Spleen (tissue), 11 donors: ENCODE results near the gene KRTAP5-11. TPM values are rescaled to one million over a fixed set of nuclear protein-coding genes. Genes with fewer than 3 reads are reported as not detected.

Source experiments
- DNase-seq: peaks from one replicate; pipeline ENCODE4 v3.0.0-alpha.2; 2020
- H3K27ac ChIP-seq, 8 donors: fragments of 200-600 bp; sonication (generic) in 7 of 8; 1 replicate in 4 of 8; 2 replicates in 4 of 8; pipeline versions ENCODE4 v1.5.0 to v1.8.0; 2016 to 2021; ENCODE audit warnings: inconsistent platforms in 4 of 8, mild to moderate bottlenecking in 4 of 8, moderate library complexity in 1 of 8
- H3K27me3 ChIP-seq, 7 donors: fragments of 200-600 bp; sonication (generic) in 6 of 7; replicated peaks in 1 of 7; 1 replicate in 4 of 7; 2 replicates in 3 of 7; pipeline versions ENCODE4 v1.5.0 to v1.8.0; 2016 to 2021; ENCODE audit warnings: inconsistent platforms in 3 of 7, mild to moderate bottlenecking in 1 of 7
- H3K36me3 ChIP-seq, 6 donors: fragments of 200-600 bp; sonication (generic) in 5 of 6; 1 replicate in 4 of 6; 2 replicates in 2 of 6; pipeline versions ENCODE4 v1.5.0 to v1.8.0; 2016 to 2021; ENCODE audit warnings: inconsistent platforms in 2 of 6
- H3K4me1 ChIP-seq, 6 donors: fragments of 200-600 bp; sonication (generic) in 5 of 6; 1 replicate in 3 of 6; 2 replicates in 3 of 6; pipeline versions ENCODE4 v1.5.0 to v1.8.0; 2016 to 2021; ENCODE audit warnings: inconsistent platforms in 3 of 6
- H3K4me3 ChIP-seq, 8 donors: fragments of 200-600 bp; sonication (generic) in 7 of 8; 1 replicate in 4 of 8; 2 replicates in 4 of 8; pipeline versions ENCODE4 v1.5.0 to v1.8.0; 2016 to 2021; ENCODE audit warnings: inconsistent platforms in 4 of 8, mild to moderate bottlenecking in 4 of 8, moderate library complexity in 2 of 8
- H3K9me3 ChIP-seq, 8 donors: fragments of 200-600 bp; sonication (generic) in 7 of 8; 1 replicate in 4 of 8; 2 replicates in 4 of 8; pipeline versions ENCODE4 v1.5.0 to v1.8.0; 2016 to 2021; ENCODE audit warnings: inconsistent platforms in 4 of 8
- CTCF ChIP-seq, 11 experiments: fragments of 200-600 bp in 7 of 11; fragments of 450-650 bp in 4 of 11; sonication (generic) in 4 of 11; IDR thresholded peaks in 8 of 11; conservative IDR thresholded peaks in 3 of 11; 1 replicate in 7 of 11; 2 replicates in 4 of 11; pipeline versions ENCODE4 v1.4.0 to v1.8.0; 2016 to 2021; ENCODE audit warnings: antibody characterized with exemption in 11 of 11, inconsistent platforms in 4 of 11, mild to moderate bottlenecking in 1 of 11
- POLR2A ChIP-seq, 3 donors: fragments of 450-650 bp; IDR thresholded peaks; one replicate each; pipeline ENCODE4 v1.5.1; 2017; ENCODE audit warnings: antibody characterized with exemption in 3 of 3, mild to moderate bottlenecking in 1 of 3
- POLR2AphosphoS5 ChIP-seq, 3 donors: sonication (generic); formaldehyde crosslinking; IDR thresholded peaks; one replicate each; pipeline ENCODE4 v1.5.1; 2017; ENCODE audit warnings: antibody characterized with exemption in 3 of 3
- WGBS, 5 donors: extraction: QIAGEN DNeasy Blood & Tissue Kit in 3 of 5; methylation state at CpG; one replicate each; pipeline versions ENCODE4 v1.1.5 to v1.1.7; 2013 to 2018; 5-methylcytosine and 5-hydroxymethylcytosine counted together
- intact Hi-C: fragments of 100-400 bp; cut with DNase I; formaldehyde crosslinking; loops from one replicate; pipeline ENCODE4 v1.15.0; 2023; ENCODE audit warnings: low total_unique reads
- polyA plus RNA-seq, 3 donors: library from polyadenylated mRNA; stranded (reverse); fragments of 200-250 nt; gene quantifications; one replicate each; pipeline ENCODE4 v1.2.1, GENCODE V29; 2013
- total RNA-seq, 7 donors: library from RNA; depleted of rRNA in 3 of 7; stranded (reverse); fragments of >200 nt in 3 of 7; fragmentation: NEBNext Ultra II Directional in 4 of 7; extraction: Animal tissue kit (Norgen Biotek cat#: 25700) in 4 of 7; gene quantifications; one replicate each; pipeline versions ENCODE4 v1.1.0 to v1.2.1, GENCODE V29; 2016 to 2021
- donor health status: healthy with polysubstance abuse.
- donor health status: DM: no; HTN: no; CAD: no; lungs with moderate emphysema.
- donor health status: DM: no; HTN: no; CAD: no.
- donor health status: Bipolar disorder and iron deficiency.
- donor health status: healthy.
- donor health status: DM: no; HTN: no; CAD: no.
- donor health status: DM: yes; HTN: yes; CAD: no.

Gene KRTAP5-11
- total and polyA plus RNA-seq, 10 donors = not detected

GRCh38 chr11:71551711-71552110 lies 31.0 kb downstream of the KRTAP5-11 start:
- TF ChIP-seq POLR2AphosphoS5 (IDR thresholded peaks at IDR 0.05) (no peak), POLR2A (IDR thresholded peaks at IDR 0.05) (no peak), CTCF (IDR thresholded peaks at IDR 0.05 in 8 of 11, conservative IDR thresholded peaks at IDR 0.05 in 3 of 11) (no peak)
- intact Hi-C loops = no loop called here
- WGBS, 5 donors = 79 to 90% (median 88%) methylated on average over 1 of the region's 1 CpG
- no peak overlapping the region for H3K27ac ChIP-seq
- no peak overlapping the region for H3K4me3 ChIP-seq
- H3K9me3 ChIP-seq = no peaks in the 10 kb centered on the region
- peaks cover 0 to 9% (median 0%) of the 10 kb centered on the region in 7 donors for H3K27me3 ChIP-seq
- DNase-seq = no peak
- H3K4me1 ChIP-seq = no peaks in the 10 kb centered on the region
- H3K36me3 ChIP-seq = no peaks in the 10 kb centered on the region

- no peaks in the 10 kb centered on the region for H3K27me3 ChIP-seq
- no peaks in the 10 kb centered on the region for H3K9me3 ChIP-seq
- WGBS, 5 donors = 26 to 50% (median 39%) methylated on average over 2 to 5 of the region's 5 CpGs
- no peak overlapping the region for H3K4me3 ChIP-seq
- DNase-seq = no peak
- H3K36me3 ChIP-seq = no peaks in the 10 kb centered on the region
- no peak for TF ChIP-seq CTCF (IDR thresholded peaks at IDR 0.05 in 8 of 11, conservative IDR thresholded peaks at IDR 0.05 in 3 of 11)
- TF ChIP-seq POLR2AphosphoS5 (IDR thresholded peaks at IDR 0.05) = no peak
- TF ChIP-seq POLR2A (IDR thresholded peaks at IDR 0.05) = no peak
- intact Hi-C loops = no loop called here
- H3K27ac ChIP-seq = no peak overlapping the region
- peaks cover 0 to 7% (median 0%) of the 10 kb centered on the region in 6 donors for H3K4me1 ChIP-seq
These were observed 33.9 kb downstream of the KRTAP5-11 start for GRCh38 chr11:71548716-71549151.

GRCh38 chr11:71548120-71548519 lies 34.6 kb downstream of the KRTAP5-11 start, which contains the start of gene KRTAP5-9:
TSS of gene KRTAP5-9 (plus strand) at chr11:71548420. CDS start at chr11:71548658, 238 bp downstream.
- Histone ChIP-seq H3K4me3 (no peak within 1 kb of the TSS), H3K27ac (no peak within 1 kb of the TSS)
- 69 to 80% (median 74%) methylated on average over 5 of the region's 5 CpGs for WGBS, 5 donors

More at GRCh38 chr11:71548120-71548519, 34.6 kb downstream of the KRTAP5-11 start, which contains the start of gene KRTAP5-9:
- no peaks in the 10 kb centered on the region for H3K36me3 ChIP-seq
- H3K9me3 ChIP-seq = no peaks in the 10 kb centered on the region
- intact Hi-C loops = no loop called here
- TF ChIP-seq POLR2A (IDR thresholded peaks at IDR 0.05) (no peak), CTCF (IDR thresholded peaks at IDR 0.05 in 8 of 11, conservative IDR thresholded peaks at IDR 0.05 in 3 of 11) (no peak), POLR2AphosphoS5 (IDR thresholded peaks at IDR 0.05) (no peak)
- H3K4me1 ChIP-seq = peaks cover 0 to 11% (median 0%) of the 10 kb centered on the region in 6 donors
- DNase-seq = no peak
- no peaks in the 10 kb centered on the region for H3K27me3 ChIP-seq
